Gastrocnemius medialis (tissue), 4 donors: ENCODE data around the gene GKAP1.
"Not testable (repeated sequence)": the region's sequence is repeated elsewhere in the genome, so short reads cannot be mapped to it uniquely, and the experiment has no call there.

Experiments used
- CTCF ChIP-seq, 5 experiments: fragments of 450-650 bp in 3 of 5; fragments of 200-600 bp in 2 of 5; sonication (generic) in 2 of 5; IDR thresholded peaks in 4 of 5; conservative IDR thresholded peaks in 1 of 5; 1 replicate in 4 of 5; 2 replicates in 1 of 5; pipeline ENCODE4 v1.5.1; 2016 to 2019; ENCODE audit warnings: antibody characterized with exemption in 5 of 5, mild to moderate bottlenecking in 3 of 5, moderate library complexity in 3 of 5
- POLR2A ChIP-seq, 2 donors: fragments of 450-650 bp; IDR thresholded peaks; one replicate each; pipeline ENCODE4 v1.6.1; 2017; ENCODE audit warnings: antibody characterized with exemption in 2 of 2, mild to moderate bottlenecking in 2 of 2, moderate library complexity in 2 of 2

- TF ChIP-seq CTCF (IDR thresholded peaks at IDR 0.05 in 4 of 5, conservative IDR thresholded peaks at IDR 0.05 in 1 of 5); POLR2A (IDR thresholded peaks at IDR 0.05): not testable (repeated sequence)
Observed at GRCh38 chr9:83817011-83817355, 586 bp downstream of the GKAP1 start.
